HG03460 (cell line): ENCODE measurements around the gene AARSD1.
"Not testable (repeated sequence)": the region's sequence is repeated elsewhere in the genome, so short reads cannot be mapped to it uniquely, and the experiment has no call there.

Experiments
- ATAC-seq: cut with Tn5 transposase; IDR thresholded peaks from one replicate; pipeline ENCODE4 v1.9.1; 2021; ENCODE audit not compliant: unreplicated experiment

The AARSD1 gene, protein sequence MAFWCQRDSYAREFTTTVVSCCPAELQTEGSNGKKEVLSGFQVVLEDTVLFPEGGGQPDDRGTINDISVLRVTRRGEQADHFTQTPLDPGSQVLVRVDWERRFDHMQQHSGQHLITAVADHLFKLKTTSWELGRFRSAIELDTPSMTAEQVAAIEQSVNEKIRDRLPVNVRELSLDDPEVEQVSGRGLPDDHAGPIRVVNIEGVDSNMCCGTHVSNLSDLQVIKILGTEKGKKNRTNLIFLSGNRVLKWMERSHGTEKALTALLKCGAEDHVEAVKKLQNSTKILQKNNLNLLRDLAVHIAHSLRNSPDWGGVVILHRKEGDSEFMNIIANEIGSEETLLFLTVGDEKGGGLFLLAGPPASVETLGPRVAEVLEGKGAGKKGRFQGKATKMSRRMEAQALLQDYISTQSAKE

DNA sequence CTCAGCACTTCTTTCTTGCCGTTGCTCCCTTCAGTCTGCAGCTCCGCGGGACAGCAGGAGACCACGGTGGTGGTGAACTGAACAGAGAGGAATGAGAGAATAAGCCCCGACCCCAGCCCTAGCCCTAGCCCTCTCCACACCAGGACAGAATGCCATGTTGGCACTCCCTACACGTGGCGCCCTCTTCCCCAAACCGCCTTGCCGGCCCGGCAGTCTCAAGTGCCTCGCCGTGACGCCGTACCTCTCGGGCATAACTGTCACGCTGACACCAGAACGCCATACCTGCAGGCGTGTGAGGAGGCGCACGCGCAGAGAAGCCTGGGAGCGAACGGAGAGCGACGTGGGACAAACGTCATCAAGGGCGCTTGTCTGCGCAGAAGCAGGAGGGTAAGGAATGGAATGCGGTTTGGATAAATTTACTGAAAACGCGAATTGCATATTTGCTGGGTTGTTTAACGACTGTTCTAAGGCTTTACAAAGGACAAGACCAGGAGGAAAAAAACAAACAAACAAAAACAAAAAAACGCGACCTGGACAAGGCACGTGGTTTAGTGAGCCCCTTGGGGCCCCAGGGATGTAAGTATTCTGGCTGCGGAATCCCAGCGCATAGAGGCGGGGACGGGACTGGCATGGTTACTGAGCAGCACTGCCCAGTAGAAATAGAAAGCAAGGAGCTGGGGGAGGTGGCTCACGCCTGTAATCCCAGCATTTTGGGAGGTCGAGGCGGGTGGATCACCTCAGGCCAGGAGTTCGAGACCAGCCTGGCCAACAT lies at the start of gene AARSD1:
TSS of gene AARSD1 (minus strand) at position 294 of the 772 bp plus-strand sequence. CDS start at position 280, 14 bp downstream.
- peak; percentile 86 for ATAC-seq

DNA sequence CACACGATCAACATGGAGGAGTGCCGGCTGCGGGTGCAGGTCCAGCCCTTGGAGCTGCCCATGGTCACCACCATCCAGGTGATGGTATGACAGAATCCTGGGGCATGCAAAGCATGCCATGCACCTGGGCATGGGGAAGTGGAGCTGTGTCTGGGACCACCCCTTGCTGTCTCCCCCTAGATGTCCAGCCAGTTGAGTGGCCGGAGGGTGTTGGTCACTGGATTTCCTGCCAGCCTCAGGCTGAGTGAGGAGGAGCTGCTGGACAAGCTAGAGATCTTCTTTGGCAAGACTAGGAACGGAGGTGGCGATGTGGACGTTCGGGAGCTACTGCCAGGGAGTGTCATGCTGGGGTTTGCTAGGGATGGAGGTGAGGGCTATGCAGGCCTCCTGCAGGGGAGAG lies 49.0 kb upstream of the AARSD1 start:
- no peak for ATAC-seq

DNA sequence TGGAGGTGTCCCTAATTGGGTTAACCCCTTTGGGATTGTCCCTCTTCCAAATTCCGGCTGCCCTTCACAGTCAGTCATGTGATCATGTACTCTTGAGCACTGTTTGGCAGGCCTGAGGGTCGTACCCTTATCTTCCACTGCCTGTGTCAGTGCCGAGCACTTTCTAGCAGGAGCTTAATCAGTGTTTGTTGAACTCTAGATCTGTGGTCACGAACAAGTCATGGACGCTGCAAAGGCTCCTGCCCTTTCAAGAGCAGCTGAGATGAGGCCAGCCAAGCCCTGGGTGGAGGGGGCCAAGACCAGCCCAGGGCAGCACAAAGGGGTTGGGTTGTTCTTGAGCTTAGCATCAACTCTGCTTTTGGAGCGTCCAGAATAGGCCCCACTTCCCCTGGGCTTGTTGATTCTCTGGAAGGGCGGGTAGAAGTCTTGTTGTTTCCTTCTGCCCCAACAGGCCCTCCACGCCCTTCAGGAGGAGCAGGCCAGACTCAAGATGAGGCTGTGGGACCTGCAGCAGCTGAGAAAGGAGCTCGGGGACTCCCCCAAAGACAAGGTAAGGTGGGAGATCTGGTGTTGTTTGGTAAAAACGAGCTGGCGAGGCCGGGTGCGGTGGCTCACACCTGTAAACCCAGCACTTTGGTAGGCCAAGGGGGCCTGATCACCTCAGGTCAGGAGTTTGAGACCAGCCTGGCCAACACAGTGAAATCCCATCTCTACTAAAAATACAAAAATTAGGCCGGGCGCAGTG lies 47.6 kb upstream of the AARSD1 start:
- no peak for ATAC-seq

DNA sequence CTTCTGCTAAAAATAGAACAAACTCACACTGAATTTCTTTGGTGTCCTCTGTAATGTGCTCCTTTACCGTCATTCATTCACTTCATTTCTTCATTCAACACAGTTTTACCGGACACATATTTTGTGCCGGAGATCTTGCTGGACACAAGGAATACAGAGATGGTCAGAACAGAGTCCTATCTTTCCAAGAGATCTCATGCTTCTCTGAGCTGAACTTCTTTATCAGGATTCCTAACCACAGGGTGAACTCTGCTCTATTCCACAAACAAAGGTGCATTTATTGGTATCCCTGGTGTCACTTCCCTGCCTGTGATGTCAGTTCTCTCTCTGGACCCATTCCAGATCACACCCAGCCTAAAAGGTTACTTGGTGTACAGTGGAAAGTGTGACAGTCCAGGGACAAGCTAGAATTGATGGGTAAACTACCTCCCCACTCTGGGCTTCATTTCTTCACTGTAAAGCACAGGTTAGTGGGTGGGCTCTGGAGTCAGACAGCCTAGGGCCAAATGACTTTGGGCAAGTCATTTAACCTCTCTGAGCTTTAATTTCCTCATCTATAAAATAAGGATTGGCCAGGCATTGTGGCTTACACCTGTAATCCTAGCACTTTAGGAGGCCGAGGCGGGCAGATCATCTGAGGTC lies 46.5 kb upstream of the AARSD1 start:
- no peak for ATAC-seq

DNA sequence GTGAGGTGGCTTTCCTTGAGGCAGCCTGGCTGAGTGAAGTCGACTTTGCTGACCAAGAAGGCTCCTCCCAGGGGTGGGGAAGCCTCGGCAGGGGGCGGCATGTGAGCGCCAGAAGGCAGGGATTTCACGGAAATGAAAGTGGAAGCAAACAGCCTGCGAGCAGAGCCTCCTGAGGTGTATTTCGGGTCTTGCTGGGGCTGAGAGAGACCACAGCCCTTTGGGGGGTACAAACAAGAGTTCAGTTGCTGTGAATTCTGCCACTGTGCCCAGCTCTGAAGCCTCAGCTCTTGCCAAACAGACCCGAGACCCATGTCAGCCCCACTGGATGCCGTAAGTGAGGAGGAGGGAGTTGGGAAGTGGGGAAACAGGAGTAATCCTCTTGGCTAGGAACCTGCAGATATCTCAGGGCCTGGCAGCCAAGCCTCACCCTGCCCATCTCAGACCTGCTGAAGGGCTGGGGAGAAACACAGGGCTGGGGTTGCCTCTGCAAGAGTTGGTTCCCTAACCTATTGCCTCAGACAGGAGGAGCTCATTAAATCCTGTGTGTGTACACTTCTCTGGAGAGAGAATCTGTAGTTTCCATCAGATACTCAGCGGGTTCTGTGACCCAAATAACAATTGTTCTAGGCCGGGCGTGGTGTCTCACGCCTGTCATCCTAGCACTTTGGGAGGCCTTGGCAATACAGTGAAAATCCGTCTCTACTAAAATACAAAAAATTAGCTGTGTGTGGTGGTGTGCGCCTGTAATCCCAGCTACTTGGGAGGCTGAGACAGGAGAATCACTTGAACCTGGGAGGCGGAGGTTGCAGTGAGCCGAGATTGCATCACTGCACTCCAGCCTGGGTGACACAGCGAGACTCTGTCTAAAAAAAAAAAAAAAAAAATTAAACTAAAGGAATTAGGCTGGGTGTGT lies 42.6 kb upstream of the AARSD1 start, which contains the start of gene IFI35:
TSS of gene IFI35 (plus strand) at position 146 of the 913 bp plus-strand sequence. CDS start at position 310, 164 bp downstream.
- peak; percentile 82 for ATAC-seq

DNA sequence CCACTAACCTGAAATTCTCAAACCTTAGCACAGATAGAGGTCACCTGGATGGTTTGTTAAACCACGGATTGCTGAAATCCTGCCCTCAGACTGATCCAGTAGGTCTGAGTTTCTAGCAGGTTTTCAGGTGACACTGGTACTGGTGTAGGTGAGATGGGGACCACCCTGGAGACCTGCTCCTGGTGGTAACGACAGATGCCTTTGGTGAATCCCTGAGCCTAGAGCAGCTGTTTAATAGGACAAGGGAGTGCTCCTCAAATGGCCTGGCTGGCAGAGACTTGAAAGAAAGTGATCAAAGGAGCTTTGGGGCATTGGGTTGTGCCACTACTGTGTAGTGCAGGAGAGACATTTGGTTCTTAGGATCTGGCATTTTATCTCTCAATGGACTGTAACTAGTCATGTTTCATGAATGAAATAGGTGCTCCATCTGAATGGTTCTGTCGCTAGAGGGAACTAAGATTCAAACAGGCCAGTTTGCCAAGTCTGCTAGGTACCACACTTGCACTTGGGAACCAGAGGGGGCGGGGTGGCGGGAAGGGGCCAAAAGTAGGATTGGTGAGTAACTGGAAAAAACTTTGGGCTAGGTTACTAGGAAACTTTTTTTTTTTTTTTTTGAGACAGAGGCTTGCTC lies 39.4 kb upstream of the AARSD1 start:
- no peak for ATAC-seq

DNA sequence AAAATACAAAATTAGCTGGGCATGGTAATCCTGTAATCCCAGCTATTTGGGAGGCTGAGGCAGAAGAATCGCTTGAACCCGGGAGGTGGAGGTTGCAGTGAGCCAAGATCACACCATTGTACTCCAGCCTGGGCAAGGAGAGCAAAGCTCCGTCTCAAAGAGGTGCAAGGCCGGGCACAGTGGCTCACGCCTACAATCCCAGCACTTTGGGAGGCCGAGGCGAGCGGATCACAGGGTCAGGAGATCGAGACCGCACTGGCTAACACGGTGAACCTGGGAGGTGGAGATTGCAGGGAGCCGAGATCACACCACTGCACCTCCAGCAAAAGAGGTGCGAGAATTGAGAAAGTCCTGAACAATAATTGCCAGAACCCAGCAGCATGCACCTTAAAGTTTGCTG lies 36.6 kb upstream of the AARSD1 start:
- not testable (repeated sequence) for ATAC-seq

DNA sequence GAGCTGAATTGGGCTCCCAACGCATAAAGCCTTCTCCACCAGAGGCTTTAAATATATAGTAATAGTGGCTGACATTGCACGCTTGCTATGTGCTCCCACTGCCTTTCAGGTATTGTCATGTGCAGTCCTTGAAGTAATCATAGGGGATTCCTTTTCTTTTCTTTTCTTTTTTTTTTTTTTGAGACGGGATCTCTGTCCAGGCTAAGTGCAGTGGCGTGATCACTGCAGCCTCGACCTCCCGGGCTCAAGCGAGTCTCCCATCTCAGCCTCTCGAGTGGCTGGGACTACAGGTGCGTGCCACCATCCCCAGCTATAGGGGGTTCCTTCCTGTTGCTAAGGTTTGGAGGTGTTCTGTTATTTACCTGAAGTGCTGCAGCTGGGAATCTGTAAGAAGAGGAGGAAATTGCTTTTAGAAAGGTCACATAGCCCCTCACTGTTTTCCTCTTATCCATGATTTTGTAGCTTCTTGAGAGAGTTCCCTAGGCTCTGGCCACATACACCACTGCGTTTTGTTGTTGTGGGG lies 34.8 kb upstream of the AARSD1 start:
- ATAC-seq, result no peak

DNA sequence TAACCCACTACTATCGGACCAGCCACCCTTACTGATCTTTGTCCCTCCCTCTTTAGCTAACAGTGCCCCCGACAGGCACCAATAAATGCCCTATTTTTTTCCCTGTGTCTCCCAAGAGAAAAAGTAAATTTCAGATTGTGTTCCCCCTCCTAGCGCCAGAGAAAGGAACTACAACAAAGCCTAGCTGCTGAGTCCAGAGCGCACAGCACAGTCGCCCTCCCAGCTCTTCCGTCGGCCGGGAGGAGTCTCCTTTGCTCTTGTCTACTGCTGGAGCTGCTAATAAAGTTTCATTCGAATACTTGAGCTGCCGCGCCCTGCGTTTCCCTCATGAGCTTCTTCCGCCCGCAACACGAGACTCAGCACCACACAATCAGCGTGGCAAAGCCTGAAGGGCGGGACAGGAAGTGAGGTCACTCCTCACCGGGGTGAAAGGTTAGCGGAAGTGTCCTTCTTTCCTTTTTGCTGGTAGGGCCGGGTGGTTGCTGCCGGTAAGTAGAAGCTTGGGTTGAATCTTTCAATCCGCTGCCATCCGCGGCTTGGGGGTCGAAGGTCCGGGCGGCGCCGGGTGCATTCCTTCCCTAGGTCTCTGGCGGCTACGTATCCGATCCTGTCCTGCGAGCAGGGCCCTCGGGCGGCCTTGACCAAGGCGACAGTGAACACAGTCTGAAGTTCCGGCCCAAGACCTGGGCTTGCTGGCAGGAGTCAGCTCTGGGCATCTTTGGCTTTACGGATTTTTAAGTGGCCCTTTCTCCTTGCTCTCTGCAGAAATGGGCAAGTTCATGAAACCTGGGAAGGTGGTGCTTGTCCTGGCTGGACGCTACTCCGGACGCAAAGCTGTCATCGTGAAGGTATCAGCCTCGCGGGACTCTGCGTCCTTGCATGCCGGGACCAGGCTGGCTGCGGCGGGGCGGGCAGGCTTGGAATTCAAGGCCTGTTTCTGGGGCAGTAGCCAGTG lies 34.0 kb upstream of the AARSD1 start, which contains the start of gene RPL27:
TSS of gene RPL27 (plus strand) at position 436 of the 955 bp plus-strand sequence. CDS start at position 768, 332 bp downstream.
- ATAC-seq, result peak; percentile 90

DNA sequence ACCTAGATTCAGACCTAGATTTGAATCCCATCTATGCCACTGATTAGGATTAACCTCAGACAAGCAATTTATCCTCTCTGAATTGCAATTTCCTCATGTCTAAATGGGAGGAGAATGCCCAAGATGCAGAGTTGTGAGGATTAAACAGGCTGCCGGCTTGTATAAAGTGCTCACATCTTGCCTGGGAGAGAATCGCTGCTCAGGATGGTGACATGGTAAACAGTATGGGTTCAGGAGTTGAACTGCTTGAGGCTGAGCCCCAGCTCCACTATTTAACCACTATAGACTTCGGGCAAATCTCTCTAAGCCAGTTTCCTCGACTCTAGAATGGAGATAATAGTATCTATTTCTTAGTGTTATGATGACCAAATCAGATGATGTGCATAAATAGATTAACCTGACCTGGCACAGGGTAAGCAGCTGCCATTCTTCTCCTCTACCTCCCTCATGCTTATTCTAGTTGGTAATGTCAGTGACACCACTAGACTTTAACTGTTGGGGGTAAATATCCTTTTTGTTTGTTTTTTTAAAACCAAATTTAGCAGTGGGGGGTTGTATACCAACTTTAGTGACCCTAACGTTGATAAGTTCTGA lies 33.2 kb upstream of the AARSD1 start:
- no peak for ATAC-seq

DNA sequence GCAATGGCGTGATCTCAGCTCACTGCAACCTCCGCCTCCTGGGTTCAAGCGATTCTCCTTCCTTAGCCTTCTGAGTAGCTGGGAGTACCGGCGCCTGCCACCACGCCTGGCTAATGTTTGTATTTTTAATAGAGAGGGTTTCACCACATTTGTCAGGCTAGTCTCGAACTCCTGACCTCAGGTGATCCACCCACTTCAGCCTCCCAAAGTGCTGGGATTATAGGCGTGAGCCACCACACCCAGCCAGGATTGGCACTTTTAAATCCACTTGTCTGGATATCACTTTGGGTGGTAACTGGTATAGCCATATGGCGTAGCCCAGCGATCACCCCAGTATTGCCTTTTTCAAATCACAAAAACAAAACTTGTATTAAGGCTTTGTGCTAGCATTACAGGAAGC lies 29.7 kb upstream of the AARSD1 start:
- ATAC-seq, result not testable (repeated sequence)

DNA sequence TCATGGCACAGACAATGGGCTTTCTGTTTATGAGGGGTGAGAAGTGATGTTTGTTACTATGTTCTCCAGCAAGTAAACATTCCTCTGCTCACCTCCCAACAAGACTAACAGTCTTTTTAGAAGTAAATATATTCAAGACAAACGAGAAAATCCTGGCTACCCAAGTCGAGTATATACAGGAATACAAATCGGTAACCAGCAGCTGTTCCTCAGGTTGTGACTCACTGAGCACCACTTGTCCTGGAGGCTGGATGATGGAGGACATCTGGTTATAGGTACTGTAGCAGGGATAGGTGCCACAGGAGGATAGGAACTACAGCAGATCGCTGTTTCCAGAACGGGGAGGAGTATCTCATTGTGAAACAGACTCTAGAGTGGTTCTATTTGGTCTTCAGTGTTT lies 28.6 kb upstream of the AARSD1 start:
- no peak for ATAC-seq

DNA sequence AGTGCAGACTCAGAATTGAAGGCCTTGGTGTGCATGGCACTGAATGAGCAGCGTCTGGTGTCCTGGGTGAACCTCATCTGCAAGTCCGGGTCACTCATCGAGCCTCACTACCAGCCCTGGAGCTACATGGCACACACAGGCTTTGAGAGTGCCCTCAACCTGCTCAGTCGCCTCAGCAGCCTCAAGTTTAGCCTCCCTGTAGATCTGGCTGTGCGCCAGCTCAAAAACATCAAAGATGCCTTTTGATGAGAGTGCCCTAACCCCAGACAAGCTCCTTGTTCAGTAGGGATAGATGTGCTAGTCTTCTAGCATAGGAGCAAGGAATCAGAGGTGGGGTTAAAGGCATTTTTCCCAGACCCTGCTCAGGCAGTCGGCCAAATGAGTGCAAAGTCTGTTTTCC lies 27.2 kb upstream of the AARSD1 start:
- ATAC-seq, result no peak

DNA sequence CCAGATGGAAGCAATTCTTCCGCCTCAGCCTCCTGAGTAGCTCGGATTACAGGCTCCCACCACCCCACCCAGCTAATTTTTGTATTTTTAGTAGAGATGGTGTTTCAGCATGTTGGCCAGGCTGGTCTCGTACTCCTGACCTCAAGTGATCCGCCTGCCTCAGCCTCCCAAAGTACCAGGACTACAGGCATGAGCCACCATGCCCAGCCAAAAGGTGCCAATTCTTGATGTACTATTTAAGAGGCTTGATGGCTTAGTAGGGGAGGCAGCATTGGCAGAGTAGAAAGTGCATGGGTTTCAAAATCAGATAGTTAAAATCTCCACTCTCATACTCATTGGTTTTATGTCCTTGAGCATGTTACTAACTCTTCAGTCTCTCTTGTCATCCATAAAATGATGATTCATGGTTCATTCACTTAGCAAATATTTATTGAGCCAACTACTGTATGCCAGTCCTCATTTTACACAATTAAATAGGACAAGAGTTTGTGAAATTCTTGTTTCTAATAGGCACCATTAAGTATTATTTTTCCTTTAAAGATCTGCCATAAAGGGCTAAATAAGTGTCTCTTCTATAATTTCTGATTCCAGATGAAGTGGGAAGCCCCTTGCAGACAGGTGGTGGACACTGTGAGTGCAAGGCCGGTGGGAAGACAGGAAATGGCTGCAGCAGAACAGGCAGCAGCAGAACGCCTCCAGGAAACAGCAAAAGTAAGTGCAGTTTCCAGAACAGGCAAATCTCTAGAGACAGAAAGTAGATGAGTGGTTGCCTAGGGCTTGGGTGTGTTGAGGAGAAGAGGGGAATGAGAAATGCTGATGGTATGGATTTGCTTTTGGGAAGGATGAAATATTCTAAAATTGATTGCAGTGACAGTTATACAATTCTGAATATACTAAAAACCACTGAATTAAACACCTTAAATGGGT lies 25.7 kb upstream of the AARSD1 start:
- no peak for ATAC-seq

DNA sequence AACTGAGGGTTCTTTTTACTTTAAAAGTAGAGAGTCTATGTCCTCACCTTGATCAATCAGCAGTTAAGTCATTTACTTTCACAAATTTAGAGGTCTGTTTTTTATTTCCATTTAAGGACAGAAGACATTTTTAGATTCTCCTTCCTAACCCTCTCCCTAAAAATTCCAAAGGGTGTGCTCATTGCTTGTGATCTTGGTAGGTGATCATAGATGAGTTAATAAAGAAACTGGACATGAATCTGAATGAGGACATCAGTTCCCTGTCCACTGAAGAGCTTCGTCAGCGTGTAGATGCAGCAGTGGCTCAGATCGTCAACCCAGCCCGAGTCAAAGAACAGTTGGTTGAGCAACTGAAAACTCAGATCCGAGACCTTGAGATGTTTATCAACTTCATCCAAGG lies 24.9 kb upstream of the AARSD1 start:
- ATAC-seq, result no peak

DNA sequence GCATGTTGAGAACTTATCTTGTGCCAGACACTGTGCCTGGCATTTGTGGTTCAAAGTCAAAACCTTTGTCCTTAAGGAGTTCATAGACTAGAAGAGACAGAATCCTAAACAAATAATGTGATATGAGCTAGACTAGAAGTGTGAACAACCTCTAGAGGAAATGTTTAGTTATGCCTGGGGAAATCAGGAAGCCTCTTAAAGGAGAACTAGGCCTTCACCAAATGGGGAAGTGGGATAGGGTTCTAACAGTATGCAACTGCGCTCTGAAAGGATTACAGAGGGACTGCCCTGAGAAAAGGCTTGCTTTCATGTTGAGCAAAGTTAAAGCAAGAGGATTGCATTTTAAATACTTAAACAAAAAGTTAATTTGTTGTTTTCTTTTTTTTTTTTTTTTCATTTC lies 21.0 kb upstream of the AARSD1 start:
- peak; percentile 56 for ATAC-seq
